Sigmoid colon (tissue), 7 donors: Measurements from ENCODE around the gene KBTBD12. TPM values are rescaled to one million over a fixed set of nuclear protein-coding genes. Genes with fewer than 3 reads are reported as not detected.
"Not testable (repeated sequence)": the region's sequence is repeated elsewhere in the genome, so short reads cannot be mapped to it uniquely, and the experiment has no call there.

Experiments used
- DNase-seq: peaks from one replicate; pipeline ENCODE4 v3.0.0-alpha.2; 2019
- H3K27ac ChIP-seq, 4 donors: fragments of 200-600 bp; sonication (generic); one replicate each; pipeline ENCODE4 v1.5.1; 2016 to 2019; ENCODE audit warnings: mild to moderate bottlenecking in 1 of 4
- H3K27me3 ChIP-seq, 3 donors: fragments of 200-600 bp; sonication (generic); one replicate each; pipeline ENCODE4 v1.5.1; 2019; ENCODE audit warnings: mild to moderate bottlenecking in 1 of 3
- H3K36me3 ChIP-seq, 4 donors: fragments of 200-600 bp; sonication (generic); one replicate each; pipeline ENCODE4 v1.5.1; 2016 to 2019
- H3K4me1 ChIP-seq, 4 donors: fragments of 200-600 bp; sonication (generic); one replicate each; pipeline ENCODE4 v1.5.1; 2017 to 2019
- H3K4me3 ChIP-seq, 4 donors: fragments of 200-600 bp; sonication (generic); one replicate each; pipeline ENCODE4 v1.5.1; 2017 to 2019; ENCODE audit warnings: mild to moderate bottlenecking in 2 of 4, moderate library complexity in 1 of 4
- H3K9me3 ChIP-seq, 4 donors: fragments of 200-600 bp in 3 of 4; sonication (generic) in 3 of 4; one replicate each; pipeline versions ENCODE4 v1.5.1 to v1.6.1; 2013 to 2019
- EP300 ChIP-seq, 4 donors: sonication (generic); formaldehyde crosslinking; IDR thresholded peaks; one replicate each; pipeline ENCODE4 v1.6.1; 2017; ENCODE audit warnings: antibody characterized with exemption in 4 of 4
- POLR2A ChIP-seq, 2 donors: fragments of 450-650 bp; IDR thresholded peaks; one replicate each; pipeline ENCODE4 v1.6.1; 2016; ENCODE audit warnings: antibody characterized with exemption in 2 of 2, mild to moderate bottlenecking in 2 of 2, moderate library complexity in 2 of 2
- POLR2AphosphoS5 ChIP-seq, 4 donors: sonication (generic); formaldehyde crosslinking; IDR thresholded peaks; one replicate each; pipeline ENCODE4 v1.6.1; 2017; ENCODE audit warnings: antibody characterized with exemption in 4 of 4
- WGBS, 2 donors: extraction: QIAGEN DNeasy Blood & Tissue Kit; methylation state at CpG; one replicate each; pipeline ENCODE4 v1.1.7; 2013; 5-methylcytosine and 5-hydroxymethylcytosine counted together
- intact Hi-C: fragments of 100-400 bp; cut with DNase I; formaldehyde crosslinking; loops from one replicate; pipeline ENCODE4 v1.15.1; 2023
- polyA plus RNA-seq, 3 donors: library from polyadenylated mRNA; stranded (reverse); fragments of 200-250 nt; gene quantifications; one replicate each; pipeline ENCODE4 v1.2.3, GENCODE V29; 2013
- total RNA-seq, 4 donors: library from RNA; depleted of rRNA; stranded (reverse); fragments of >200 nt; gene quantifications; one replicate each; pipeline ENCODE4 v1.1.0, GENCODE V29; 2016
- TF ChIP-seq, protein P1 (sequence below), 4 experiments: fragments of 450-650 bp in 3 of 4; fragments of 200-600 bp in 1 of 4; IDR thresholded peaks; one replicate each; pipeline ENCODE4 v1.5.1; 2016 to 2019; ENCODE audit warnings: antibody characterized with exemption in 4 of 4, mild to moderate bottlenecking in 3 of 4, moderate library complexity in 2 of 4
- donor health status: healthy with polysubstance abuse.
- donor health status: Bipolar disorder and iron deficiency.
- donor health status: healthy.

The KBTBD12 gene
- total and polyA plus RNA-seq, 7 donors: 1.3 to 5.9 (median 2.5) TPM

GRCh38 chr3:127908951-127909350 lies 6.1 kb upstream of the KBTBD12 start:
- H3K36me3 ChIP-seq: no peaks in the 10 kb centered on the region
- no peak overlapping the region for H3K4me3 ChIP-seq
- no peaks in the 10 kb centered on the region for H3K9me3 ChIP-seq
- H3K27ac ChIP-seq: no peak overlapping the region
- H3K4me1 ChIP-seq: peaks cover 0 to 18% (median 12%) of the 10 kb centered on the region in 4 donors
- intact Hi-C loops: no loop called here
- no peaks in the 10 kb centered on the region for H3K27me3 ChIP-seq
- DNase-seq: no peak
- TF ChIP-seq EP300 (IDR thresholded peaks at IDR 0.05) (no peak), POLR2AphosphoS5 (IDR thresholded peaks at IDR 0.05) (no peak), POLR2A (IDR thresholded peaks at IDR 0.05) (no peak)
- TF ChIP-seq, protein P1, sequence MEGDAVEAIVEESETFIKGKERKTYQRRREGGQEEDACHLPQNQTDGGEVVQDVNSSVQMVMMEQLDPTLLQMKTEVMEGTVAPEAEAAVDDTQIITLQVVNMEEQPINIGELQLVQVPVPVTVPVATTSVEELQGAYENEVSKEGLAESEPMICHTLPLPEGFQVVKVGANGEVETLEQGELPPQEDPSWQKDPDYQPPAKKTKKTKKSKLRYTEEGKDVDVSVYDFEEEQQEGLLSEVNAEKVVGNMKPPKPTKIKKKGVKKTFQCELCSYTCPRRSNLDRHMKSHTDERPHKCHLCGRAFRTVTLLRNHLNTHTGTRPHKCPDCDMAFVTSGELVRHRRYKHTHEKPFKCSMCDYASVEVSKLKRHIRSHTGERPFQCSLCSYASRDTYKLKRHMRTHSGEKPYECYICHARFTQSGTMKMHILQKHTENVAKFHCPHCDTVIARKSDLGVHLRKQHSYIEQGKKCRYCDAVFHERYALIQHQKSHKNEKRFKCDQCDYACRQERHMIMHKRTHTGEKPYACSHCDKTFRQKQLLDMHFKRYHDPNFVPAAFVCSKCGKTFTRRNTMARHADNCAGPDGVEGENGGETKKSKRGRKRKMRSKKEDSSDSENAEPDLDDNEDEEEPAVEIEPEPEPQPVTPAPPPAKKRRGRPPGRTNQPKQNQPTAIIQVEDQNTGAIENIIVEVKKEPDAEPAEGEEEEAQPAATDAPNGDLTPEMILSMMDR (IDR thresholded peaks at IDR 0.05): no peak
- 76 to 88% methylated on average over 1 of the region's 1 CpG for WGBS, 2 donors

GRCh38 chr3:127909646-127910045 lies 5.4 kb upstream of the KBTBD12 start:
- H3K27me3 ChIP-seq: no peaks in the 10 kb centered on the region
- intact Hi-C loops: loop anchor here (10.0 kb wide), 2 partner anchors 145 to 225 kb away; partner anchors contain the start of gene SEC61A1
- H3K9me3 ChIP-seq: no peaks in the 10 kb centered on the region
- no peak overlapping the region for H3K4me3 ChIP-seq
- TF ChIP-seq EP300 (IDR thresholded peaks at IDR 0.05) (no peak), POLR2A (IDR thresholded peaks at IDR 0.05) (no peak), POLR2AphosphoS5 (IDR thresholded peaks at IDR 0.05) (no peak)
- TF ChIP-seq, protein P1 (IDR thresholded peaks at IDR 0.05): no peak
- H3K36me3 ChIP-seq: no peaks in the 10 kb centered on the region
- no peak for DNase-seq
- 87 to 91% methylated on average over 4 of the region's 4 CpGs for WGBS, 2 donors
- H3K4me1 ChIP-seq: peaks cover 0 to 24% (median 16%) of the 10 kb centered on the region in 4 donors
- H3K27ac ChIP-seq: no peak overlapping the region

- no peaks in the 10 kb centered on the region for H3K9me3 ChIP-seq
- 28 to 49% methylated on average over 8 of the region's 8 CpGs for WGBS, 2 donors
- no peaks in the 10 kb centered on the region for H3K27me3 ChIP-seq
- peaks cover 0 to 43% (median 28%) of the 10 kb centered on the region in 4 donors for H3K4me1 ChIP-seq
- H3K4me3 ChIP-seq: no peak overlapping the region
- TF ChIP-seq POLR2A (IDR thresholded peaks at IDR 0.05) (no peak), POLR2AphosphoS5 (IDR thresholded peaks at IDR 0.05) (no peak), EP300 (IDR thresholded peaks at IDR 0.05) (no peak)
- TF ChIP-seq, protein P1 (IDR thresholded peaks at IDR 0.05): no peak
- intact Hi-C loops: loop anchor here (10.0 kb wide), 2 partner anchors 143 to 227 kb away; partner anchors contain the start of gene SEC61A1
- no peak for DNase-seq
- H3K27ac ChIP-seq: peak overlapping the region; percentile 11 to 65 (median 44)
- no peaks in the 10 kb centered on the region for H3K36me3 ChIP-seq
Measured at GRCh38 chr3:127911421-127911931, 3.6 kb upstream of the KBTBD12 start.

DNA sequence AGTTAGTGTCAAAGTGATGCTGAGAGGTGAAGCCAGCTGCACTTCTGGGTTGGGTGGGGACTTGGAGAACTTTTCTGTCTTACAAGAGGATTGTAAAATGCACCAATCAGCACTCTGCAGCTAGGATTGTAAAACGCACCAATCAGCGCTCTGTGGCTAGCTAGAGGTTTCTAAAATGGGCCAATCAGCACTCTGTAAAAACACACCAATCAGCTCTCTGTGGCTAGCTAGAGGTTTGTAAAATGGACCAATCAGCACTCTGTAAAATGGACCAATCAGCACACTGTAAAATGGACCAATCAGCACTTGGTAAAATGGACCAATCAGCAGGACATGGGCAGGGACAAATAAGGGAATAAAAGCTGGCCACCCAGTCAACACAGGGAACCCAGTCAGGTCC lies 1.2 kb upstream of the KBTBD12 start:
- peaks cover 0 to 47% (median 31%) of the 10 kb centered on the region in 4 donors for H3K4me1 ChIP-seq
- intact Hi-C loops: loop anchor here (10.0 kb wide), 2 partner anchors 141 to 229 kb away; partner anchors contain the start of gene SEC61A1
- H3K9me3 ChIP-seq, H3K27me3 ChIP-seq, H3K36me3 ChIP-seq, H3K4me3 ChIP-seq, DNase-seq: not testable (repeated sequence)
- 89 to 93% methylated on average over 2 of the region's 2 CpGs for WGBS, 2 donors
- peak overlapping the region in 3 of 4 donors; percentile 79 to 92 (median 89) for H3K27ac ChIP-seq

DNA sequence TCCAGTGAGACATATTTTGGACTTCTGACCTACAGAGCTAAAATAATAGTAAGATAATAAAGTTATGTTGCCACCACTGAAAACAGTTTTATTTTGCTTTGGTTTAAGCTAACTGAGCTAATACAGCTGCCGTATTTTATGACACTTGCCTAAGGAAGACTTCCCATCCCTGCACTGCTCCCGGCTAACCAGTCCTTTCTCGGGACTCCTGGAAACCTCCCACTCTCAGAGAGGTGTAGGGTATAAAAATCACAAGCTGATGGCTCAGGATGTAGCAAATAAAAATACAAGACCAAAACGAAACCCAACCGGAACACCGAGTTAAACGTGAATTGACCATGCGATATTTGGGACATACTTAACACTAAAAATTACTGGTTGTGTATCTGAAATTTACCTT lies 448 bp upstream of the KBTBD12 start:
- H3K9me3 ChIP-seq: no peaks in the 10 kb centered on the region
- H3K27me3 ChIP-seq: no peaks in the 10 kb centered on the region
- H3K4me1 ChIP-seq: peaks cover 0 to 47% (median 31%) of the 10 kb centered on the region in 4 donors
- 13 to 59% methylated on average over 8 of the region's 8 CpGs for WGBS, 2 donors
- H3K4me3 ChIP-seq: peak overlapping the region; percentile 43 to 61 (median 55)
- no peak for DNase-seq
- no peaks in the 10 kb centered on the region for H3K36me3 ChIP-seq
- intact Hi-C loops: loop anchor here (10.0 kb wide), 2 partner anchors 140 to 230 kb away; partner anchors contain the start of gene SEC61A1
- peak overlapping the region; percentile 79 to 92 (median 88) for H3K27ac ChIP-seq
- peak in 2 of 4 donors; percentile 4 for TF ChIP-seq POLR2AphosphoS5 (IDR thresholded peaks at IDR 0.05)
- no peak for TF ChIP-seq POLR2A (IDR thresholded peaks at IDR 0.05)
- TF ChIP-seq, protein P1 (IDR thresholded peaks at IDR 0.05): no peak
- TF ChIP-seq EP300 (IDR thresholded peaks at IDR 0.05): no peak
